ENCODE measurements around the gene SPATA46.
"Not testable (repeated sequence)": the region's sequence is repeated elsewhere in the genome, so short reads cannot be mapped to it uniquely, and the experiment has no call there.

The SPATA46 gene

DNA sequence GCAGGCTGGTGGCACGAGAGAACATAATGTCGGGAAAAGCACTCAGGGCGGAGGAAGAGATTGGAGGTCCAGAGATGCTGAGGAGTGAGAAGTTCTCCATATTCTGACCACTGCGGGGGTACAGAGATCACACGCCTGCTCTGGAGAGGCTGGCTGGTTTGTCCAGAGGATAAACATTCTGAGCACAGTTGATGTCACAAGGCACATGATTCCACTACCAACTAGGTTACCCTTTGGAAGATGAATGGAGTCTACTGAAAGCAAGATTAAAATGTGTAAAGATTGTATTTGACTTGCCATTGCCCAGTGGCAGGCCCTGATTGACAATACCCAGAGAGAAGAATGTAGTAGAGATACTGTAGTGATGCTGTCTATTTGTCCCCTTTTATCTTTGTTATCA, at the start of gene SPATA46:
Gene SPATA46 (minus strand): TSS at position 164 of the 400 bp plus-strand sequence. CDS start 64 bp downstream, at position 100.
- DNase-seq (ENCODE audit: low read depth in 4 of 4, low spot score in 1 of 4), result no peak

DNA sequence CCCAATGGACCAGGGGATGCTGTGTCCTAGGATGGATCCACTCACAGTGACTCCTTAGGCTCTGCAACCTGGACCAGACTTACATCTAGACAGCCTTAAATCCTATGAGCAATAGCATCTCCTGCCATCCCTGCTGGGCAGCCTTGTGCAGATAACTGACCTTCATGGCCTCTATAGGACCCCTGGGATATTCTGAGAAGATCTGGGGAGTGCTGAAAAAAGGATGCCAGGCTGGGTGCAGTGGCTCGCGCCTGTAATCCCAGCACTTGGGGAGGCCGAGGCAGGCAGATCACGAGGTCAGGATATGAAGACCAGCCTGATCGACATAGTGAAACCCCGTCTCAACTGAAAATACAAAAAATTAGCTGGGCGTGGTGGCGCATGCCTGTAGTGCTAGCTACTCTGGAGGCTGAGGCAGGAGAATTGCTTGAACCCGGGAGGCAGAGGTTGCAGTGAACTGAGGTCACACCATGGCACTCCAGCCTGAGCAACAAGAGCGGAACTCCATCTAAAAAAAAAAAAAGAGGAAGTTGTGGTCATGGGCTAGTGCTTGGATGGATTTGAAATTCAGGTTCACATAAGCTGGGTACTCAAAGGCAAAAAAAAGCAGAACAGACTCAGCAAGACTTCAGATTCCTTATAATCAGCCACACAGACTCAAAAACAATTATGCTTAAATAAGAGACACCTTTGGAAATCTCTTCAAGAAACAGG, 46.2 kb upstream of the SPATA46 start:
- DNase-seq (ENCODE audit: low read depth in 4 of 4, low spot score in 1 of 4), result no peak

DNA sequence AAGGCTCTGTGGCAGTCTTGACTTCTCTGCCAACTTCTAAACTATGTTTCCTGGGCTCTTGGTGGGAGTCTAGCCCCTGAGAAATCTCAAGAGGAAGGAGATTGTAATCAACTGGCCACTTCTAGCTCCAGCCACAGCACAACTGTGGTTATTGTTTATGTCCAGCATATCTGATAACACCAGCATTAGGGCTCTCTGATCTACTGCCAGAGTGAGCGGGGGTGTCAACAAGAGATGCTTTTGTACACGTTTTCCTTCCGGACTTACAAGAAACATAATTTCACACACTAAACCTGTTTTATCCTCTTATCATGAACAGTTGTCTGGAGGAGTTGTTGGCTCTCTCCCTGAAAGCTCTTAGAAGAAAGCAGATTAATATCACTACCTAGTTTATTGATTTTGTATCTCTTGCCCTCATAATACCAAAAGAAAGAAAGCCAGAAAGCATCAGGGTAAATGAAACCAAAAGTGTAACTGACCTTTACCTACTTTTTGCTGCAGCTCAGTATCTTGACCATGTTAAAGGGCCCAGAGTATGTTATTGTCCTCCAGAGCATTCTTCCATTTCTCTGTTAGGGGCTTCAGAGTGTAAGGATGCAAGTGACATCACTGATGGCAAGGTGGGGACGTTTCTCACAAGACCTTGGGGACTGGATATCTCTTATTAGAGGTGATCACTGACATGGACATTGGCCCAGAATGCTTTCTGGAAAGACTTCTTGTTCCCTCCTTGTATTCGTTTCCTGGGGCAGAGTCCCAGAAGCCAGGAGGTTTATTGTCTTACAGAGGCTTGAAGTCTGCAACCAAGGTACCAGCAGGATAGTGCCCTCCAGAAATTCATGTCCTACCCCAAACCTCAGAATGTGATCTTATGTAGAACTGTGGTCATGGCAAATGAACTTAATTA, 44.9 kb upstream of the SPATA46 start:
- DNase-seq (ENCODE audit: low read depth in 4 of 4, low spot score in 1 of 4), result no peak

GRCh38 chr1:162420120-162420519, 43.5 kb upstream of the SPATA46 start:
- no peak for DNase-seq (ENCODE audit: low read depth in 4 of 4, low spot score in 1 of 4)

DNA sequence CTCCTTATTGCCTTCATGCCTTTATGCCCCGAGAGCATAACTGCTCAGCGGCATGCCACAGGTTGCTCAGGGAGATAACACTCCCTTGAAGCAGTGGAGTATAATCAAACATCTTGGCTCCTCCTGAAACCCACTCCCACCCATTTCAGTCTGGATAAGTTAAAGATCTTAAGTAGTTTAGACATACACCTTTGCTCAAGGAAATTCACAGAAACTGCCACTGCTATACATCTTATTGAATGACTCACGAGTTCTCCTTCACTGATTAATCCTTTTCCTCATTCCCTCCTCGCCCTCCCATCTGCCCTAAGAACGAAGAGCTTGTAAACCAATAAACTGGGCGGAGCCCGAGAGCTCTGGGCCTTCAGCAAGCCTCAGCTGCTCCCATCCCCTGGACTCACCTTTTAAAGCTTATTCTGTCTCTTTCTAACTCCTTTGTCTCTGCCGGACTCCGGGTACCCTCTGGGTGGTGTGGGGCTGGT, 42.8 kb upstream of the SPATA46 start:
- not testable (repeated sequence) for DNase-seq (ENCODE audit: low read depth in 4 of 4, low spot score in 1 of 4)

DNA sequence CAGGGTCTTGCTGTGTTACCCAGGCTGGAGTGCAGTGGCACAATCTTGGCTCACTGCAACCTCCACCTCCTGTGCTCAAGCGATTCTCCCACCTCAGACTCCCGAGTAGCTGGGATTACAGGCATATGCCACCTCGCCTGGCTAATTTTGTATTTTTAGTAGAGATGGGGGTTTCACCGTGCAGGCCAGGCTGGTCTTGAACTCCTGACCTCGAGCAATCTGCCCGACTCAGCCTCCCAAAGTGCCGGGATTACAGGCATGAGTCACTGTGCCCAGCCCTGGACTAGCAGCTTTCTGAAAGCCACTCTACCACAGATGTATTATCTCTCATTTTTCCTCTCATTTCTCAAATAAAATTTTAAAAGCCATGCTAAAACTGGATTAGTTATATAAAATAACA, 41.9 kb upstream of the SPATA46 start:
- not testable (repeated sequence) for DNase-seq (ENCODE audit: low read depth in 4 of 4, low spot score in 1 of 4)

DNA sequence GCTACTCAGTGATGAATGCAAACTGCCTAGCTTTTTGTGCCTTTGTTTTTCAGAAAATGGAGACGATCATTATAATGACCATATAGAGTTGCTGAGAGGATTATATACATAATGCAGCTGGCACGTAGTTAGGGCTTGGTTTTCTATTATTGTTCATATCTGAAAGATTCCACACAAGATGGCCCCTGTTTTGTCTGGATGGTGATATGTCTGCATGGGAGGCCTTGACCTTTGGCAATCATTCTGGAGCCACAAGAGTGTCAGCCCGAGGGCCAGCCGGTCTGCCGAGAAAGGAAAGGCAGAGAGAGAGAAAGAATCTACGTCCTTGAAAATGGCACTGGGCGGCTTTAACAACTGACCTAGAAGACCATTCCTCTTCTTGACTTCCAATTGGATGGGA, 41.0 kb upstream of the SPATA46 start:
- no peak for DNase-seq (ENCODE audit: low read depth in 4 of 4, low spot score in 1 of 4)

- no peak for DNase-seq (ENCODE audit: low read depth in 4 of 4, low spot score in 1 of 4)
Measured at GRCh38 chr1:162416909-162417308, 40.3 kb upstream of the SPATA46 start.

- no peak for DNase-seq (ENCODE audit: low read depth in 4 of 4, low spot score in 1 of 4)
Measured at GRCh38 chr1:162416215-162416614, 39.6 kb upstream of the SPATA46 start.

- DNase-seq (ENCODE audit: low read depth in 4 of 4, low spot score in 1 of 4), result no peak
Measured at GRCh38 chr1:162412002-162412401, 35.3 kb upstream of the SPATA46 start, which contains the start of gene SH2D1B. TSS of gene SH2D1B (minus strand) at chr1:162412136. CDS start at chr1:162412016, 120 bp downstream.

- no peak for DNase-seq (ENCODE audit: low read depth in 4 of 4, low spot score in 1 of 4)
Measured at GRCh38 chr1:162407539-162407938, 30.9 kb upstream of the SPATA46 start.

DNA sequence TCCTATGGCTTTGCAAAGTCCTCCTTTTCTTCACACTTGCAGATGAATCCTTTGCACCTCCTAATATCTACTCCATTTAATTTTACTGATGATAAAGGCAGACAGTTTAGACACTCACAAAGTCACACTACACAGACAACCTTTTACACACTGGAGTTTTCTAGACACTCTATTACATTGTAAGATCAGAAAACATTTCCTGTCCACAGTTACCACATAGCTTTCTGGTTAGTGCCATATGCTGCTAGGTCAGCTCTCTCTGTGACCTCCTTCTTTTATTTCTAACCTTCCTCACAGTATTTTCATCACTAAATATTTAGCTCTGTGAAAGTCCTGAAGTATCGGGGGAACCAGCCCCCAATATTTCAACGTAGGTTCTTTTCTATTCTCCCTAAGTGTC, 30.2 kb upstream of the SPATA46 start:
- DNase-seq (ENCODE audit: low read depth in 4 of 4, low spot score in 1 of 4), result no peak

DNA sequence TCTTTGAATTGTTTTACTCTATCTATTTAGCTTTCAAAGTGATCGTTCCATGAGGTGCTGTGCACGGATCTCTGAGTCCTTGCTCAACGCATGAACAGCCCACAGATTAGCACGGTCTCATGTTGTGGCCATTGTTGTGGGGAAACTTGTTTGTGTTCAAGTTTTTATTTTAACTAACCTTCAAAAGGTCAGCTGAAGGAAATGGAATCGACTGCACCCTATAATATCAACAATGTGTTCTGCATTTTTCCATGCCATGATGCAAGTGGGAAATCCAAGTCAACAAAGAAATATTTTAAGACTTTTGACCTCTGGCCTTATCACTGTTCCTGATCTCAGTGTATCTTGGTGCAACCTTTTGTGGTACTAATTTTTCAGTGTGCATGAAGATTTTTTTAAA, 29.1 kb upstream of the SPATA46 start:
- no peak for DNase-seq (ENCODE audit: low read depth in 4 of 4, low spot score in 1 of 4)

GRCh38 chr1:162404550-162405160, 28.0 kb upstream of the SPATA46 start:
- no peak for DNase-seq (ENCODE audit: low read depth in 4 of 4, low spot score in 1 of 4)

DNA sequence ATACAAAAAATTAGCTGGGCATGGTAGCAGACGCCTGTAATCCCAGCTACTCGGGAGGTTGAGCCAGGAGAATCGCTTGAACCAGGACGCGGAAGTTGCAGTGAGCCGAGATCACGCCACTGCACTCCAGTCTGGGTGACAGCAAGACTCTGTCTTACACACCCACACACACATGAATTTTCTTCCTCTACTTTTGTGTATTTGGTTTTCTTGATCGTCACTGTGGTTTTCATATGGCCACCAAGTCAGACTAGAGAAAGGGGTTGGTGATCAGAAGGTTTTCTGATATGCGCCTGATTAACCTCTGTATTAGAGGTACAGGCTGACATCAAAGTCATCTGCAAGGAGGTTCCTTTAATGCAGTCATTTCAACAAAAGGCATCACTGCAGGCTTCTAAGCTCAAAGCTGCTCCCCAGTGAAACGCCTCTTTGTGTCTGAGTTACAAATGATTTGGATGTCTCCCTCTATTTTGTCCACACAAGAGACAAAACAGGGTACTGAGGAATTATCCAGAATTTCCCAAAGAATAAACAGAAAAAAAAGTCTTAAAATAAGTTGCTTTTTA, 24.2 kb upstream of the SPATA46 start:
- DNase-seq (ENCODE audit: low read depth in 4 of 4, low spot score in 1 of 4), result no peak

GRCh38 chr1:162398999-162399580, 22.4 kb upstream of the SPATA46 start:
- DNase-seq (ENCODE audit: low read depth in 4 of 4, low spot score in 1 of 4), result no peak

GRCh38 chr1:162397943-162398560, 21.4 kb upstream of the SPATA46 start:
- no peak for DNase-seq (ENCODE audit: low read depth in 4 of 4, low spot score in 1 of 4)

GRCh38 chr1:162397039-162397448, 20.4 kb upstream of the SPATA46 start:
- DNase-seq (ENCODE audit: low read depth in 4 of 4, low spot score in 1 of 4), result no peak

DNA sequence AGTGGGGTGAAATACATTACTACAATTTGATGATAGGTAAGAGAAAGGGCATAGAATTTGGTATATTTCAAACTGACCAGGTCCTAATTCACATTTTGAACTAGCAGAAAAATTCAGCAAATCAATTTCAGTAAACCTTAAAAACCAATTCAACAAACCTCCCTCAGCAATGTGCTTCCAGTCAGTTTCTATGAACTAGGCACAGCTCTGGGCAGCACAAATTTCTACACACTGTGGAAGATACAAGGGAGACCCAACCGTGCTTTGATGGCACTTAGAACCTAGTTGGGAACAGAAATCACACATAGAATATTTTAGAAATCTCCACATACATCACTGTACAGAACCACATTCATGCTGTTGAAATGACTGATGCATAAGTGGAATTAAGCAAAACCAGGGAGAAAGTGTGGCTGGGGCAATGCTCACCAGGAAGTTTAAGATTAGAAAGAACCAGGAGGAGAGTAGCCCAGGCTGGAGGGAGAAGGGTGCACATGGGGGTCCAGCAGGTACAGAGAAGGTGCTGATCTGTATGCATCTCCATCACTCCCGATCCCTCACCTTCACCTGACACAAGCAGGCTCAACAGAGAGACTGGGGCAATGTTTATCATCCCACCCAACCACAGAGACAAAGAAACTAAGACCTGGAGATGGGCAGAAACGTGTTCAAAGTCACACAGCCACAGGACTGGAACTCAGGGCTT, 19.7 kb upstream of the SPATA46 start:
- no peak for DNase-seq (ENCODE audit: low read depth in 4 of 4, low spot score in 1 of 4)

Data from stimulated activated CD4-positive, alpha-beta T cell treated with anti-CD3 and anti-CD28 coated beads, Interleukin-1b, Interleukin-23, amount 100 ng/mL, for 24 hours (primary cell).